ENCODE results near the gene C7orf33.

DNA sequence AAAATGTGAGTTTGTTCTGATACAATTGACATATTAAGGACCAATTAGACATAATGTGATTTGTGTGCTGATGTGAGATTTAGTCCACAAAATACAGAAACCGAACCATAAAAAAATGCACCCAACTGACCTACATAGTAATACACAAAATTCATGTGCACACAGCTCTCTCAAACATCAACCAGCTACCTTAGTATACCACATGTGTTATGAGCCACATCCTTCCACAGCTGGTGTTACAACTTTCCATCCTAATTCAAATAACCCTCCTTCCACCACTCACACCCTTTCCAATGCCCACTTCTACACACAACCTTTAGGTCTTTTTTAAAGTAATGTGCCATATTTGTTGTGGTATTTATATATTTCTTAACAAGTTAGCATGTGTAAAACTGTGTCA is 31.7 kb upstream of the C7orf33 start:
- TF ChIP-seq, protein P1, sequence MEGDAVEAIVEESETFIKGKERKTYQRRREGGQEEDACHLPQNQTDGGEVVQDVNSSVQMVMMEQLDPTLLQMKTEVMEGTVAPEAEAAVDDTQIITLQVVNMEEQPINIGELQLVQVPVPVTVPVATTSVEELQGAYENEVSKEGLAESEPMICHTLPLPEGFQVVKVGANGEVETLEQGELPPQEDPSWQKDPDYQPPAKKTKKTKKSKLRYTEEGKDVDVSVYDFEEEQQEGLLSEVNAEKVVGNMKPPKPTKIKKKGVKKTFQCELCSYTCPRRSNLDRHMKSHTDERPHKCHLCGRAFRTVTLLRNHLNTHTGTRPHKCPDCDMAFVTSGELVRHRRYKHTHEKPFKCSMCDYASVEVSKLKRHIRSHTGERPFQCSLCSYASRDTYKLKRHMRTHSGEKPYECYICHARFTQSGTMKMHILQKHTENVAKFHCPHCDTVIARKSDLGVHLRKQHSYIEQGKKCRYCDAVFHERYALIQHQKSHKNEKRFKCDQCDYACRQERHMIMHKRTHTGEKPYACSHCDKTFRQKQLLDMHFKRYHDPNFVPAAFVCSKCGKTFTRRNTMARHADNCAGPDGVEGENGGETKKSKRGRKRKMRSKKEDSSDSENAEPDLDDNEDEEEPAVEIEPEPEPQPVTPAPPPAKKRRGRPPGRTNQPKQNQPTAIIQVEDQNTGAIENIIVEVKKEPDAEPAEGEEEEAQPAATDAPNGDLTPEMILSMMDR (IDR thresholded peaks at IDR 0.05): no peak
- no peak for TF ChIP-seq POLR2A (IDR thresholded peaks at IDR 0.05)
